ENCODE data around the gene BUB3. TPM values are rescaled to one million over a fixed set of nuclear protein-coding genes. Genes with fewer than 3 reads are reported as not detected.

The BUB3 gene
- total and polyA plus RNA-seq, 2 experiments from 2014 or later: 92.0 to 131 TPM

GRCh38 chr10:123140983-123141390 is 13.2 kb upstream of the BUB3 start:
- Histone ChIP-seq H3K79me2 (no peaks in the 10 kb centered on the region), H2AFZ (no peak overlapping the region), H3K36me3 (replicated peaks; ENCODE audit: insufficient read depth, low read depth) (no peaks in the 10 kb centered on the region), H3K4me1 (ENCODE audit: insufficient read depth) (peaks cover 16% of the 10 kb centered on the region), H3K9me3 (ENCODE audit: low read depth) (no peaks in the 10 kb centered on the region), H3K27me3 (peaks cover 98% of the 10 kb centered on the region), H3K9me2 (replicated peaks; ENCODE audit: insufficient read depth) (no peaks in the 10 kb centered on the region), H4K20me1 (ENCODE audit: insufficient read depth, poor library complexity, severe bottlenecking) (no peaks in the 10 kb centered on the region), H3K4me3 (no peak overlapping the region), H3K27ac (no peak overlapping the region), H3K4me2 (no peak overlapping the region)
- 9% methylated on average over 6 of the region's 6 CpGs for WGBS (ENCODE audit: low lambda C conversion rate, missing lambda C conversion rate)
- no peak for DNase-seq (ENCODE audit: low spot score)
- TF ChIP-seq CTCF (IDR thresholded peaks at IDR 0.05; ENCODE audit: poor library complexity): no peak
- TF ChIP-seq EZH2 (IDR thresholded peaks at IDR 0.05; ENCODE audit: borderline replicate concordance): no peak
- no peak for TF ChIP-seq EZH2phosphoT487 (IDR thresholded peaks at IDR 0.05; ENCODE audit: low read depth, severe bottlenecking, unreplicated experiment)

- H3K79me2 ChIP-seq: no peaks in the 10 kb centered on the region
- H3K4me2 ChIP-seq: no peak overlapping the region
- no peak overlapping the region for H3K4me3 ChIP-seq
- 9% methylated on average over 33 of the region's 38 CpGs for WGBS (ENCODE audit: low lambda C conversion rate, missing lambda C conversion rate)
- no peak overlapping the region for H2AFZ ChIP-seq
- no peaks in the 10 kb centered on the region for H3K9me3 ChIP-seq (ENCODE audit: low read depth)
- H3K4me1 ChIP-seq (ENCODE audit: insufficient read depth): peaks cover 8% of the 10 kb centered on the region
- H3K27me3 ChIP-seq: peaks cover 98% of the 10 kb centered on the region
- H4K20me1 ChIP-seq (ENCODE audit: insufficient read depth, poor library complexity, severe bottlenecking): no peaks in the 10 kb centered on the region
- H3K27ac ChIP-seq: no peak overlapping the region
- no peaks in the 10 kb centered on the region for H3K9me2 ChIP-seq (replicated peaks; ENCODE audit: insufficient read depth)
- TF ChIP-seq EZH2phosphoT487 (IDR thresholded peaks at IDR 0.05; ENCODE audit: low read depth, severe bottlenecking, unreplicated experiment): peak; percentile 15
- TF ChIP-seq CTCF (IDR thresholded peaks at IDR 0.05; ENCODE audit: poor library complexity): no peak
- TF ChIP-seq EZH2 (IDR thresholded peaks at IDR 0.05; ENCODE audit: borderline replicate concordance): peak; percentile 83
- H3K36me3 ChIP-seq (replicated peaks; ENCODE audit: insufficient read depth, low read depth): no peaks in the 10 kb centered on the region
- DNase-seq (ENCODE audit: low spot score): no peak
Measured at GRCh38 chr10:123141791-123142700, 12.2 kb upstream of the BUB3 start.

- DNase-seq (ENCODE audit: low spot score): no peak
- peaks cover 98% of the 10 kb centered on the region for H3K27me3 ChIP-seq
- H3K36me3 ChIP-seq (replicated peaks; ENCODE audit: insufficient read depth, low read depth): no peaks in the 10 kb centered on the region
- peaks cover 2% of the 10 kb centered on the region for H3K4me1 ChIP-seq (ENCODE audit: insufficient read depth)
- WGBS (ENCODE audit: low lambda C conversion rate, missing lambda C conversion rate): 3% methylated on average over 30 of the region's 33 CpGs
- no peak for TF ChIP-seq EZH2phosphoT487 (IDR thresholded peaks at IDR 0.05; ENCODE audit: low read depth, severe bottlenecking, unreplicated experiment)
- peak; percentile 67 for TF ChIP-seq EZH2 (IDR thresholded peaks at IDR 0.05; ENCODE audit: borderline replicate concordance)
- no peak for TF ChIP-seq CTCF (IDR thresholded peaks at IDR 0.05; ENCODE audit: poor library complexity)
- no peaks in the 10 kb centered on the region for H4K20me1 ChIP-seq (ENCODE audit: insufficient read depth, poor library complexity, severe bottlenecking)
- no peak overlapping the region for H3K27ac ChIP-seq
- no peaks in the 10 kb centered on the region for H3K9me2 ChIP-seq (replicated peaks; ENCODE audit: insufficient read depth)
- H3K4me2 ChIP-seq: no peak overlapping the region
- no peaks in the 10 kb centered on the region for H3K79me2 ChIP-seq
- no peak overlapping the region for H3K4me3 ChIP-seq
- H2AFZ ChIP-seq: no peak overlapping the region
- H3K9me3 ChIP-seq (ENCODE audit: low read depth): no peaks in the 10 kb centered on the region
Measured at GRCh38 chr10:123142701-123143161, 11.5 kb upstream of the BUB3 start.

Data from hepatocyte (in vitro differentiated cells).